Epithelial cell of proximal tubule (primary cell): ENCODE results near the gene DDX28. TPM values are rescaled to one million over a fixed set of nuclear protein-coding genes. Genes with fewer than 3 reads are reported as not detected.

Experiments used
- DNase-seq: peaks from one replicate; pipeline ENCODE4 v3.0.0-alpha.2; 2011; ENCODE audit warnings: low read depth
- H3K4me3 ChIP-seq: 2 replicates; pipeline ENCODE4 v1.5.1; 2011; ENCODE audit warnings: low read depth, mild to moderate bottlenecking, low read length
- CTCF ChIP-seq: conservative IDR thresholded peaks from 2 replicates; pipeline ENCODE4 v1.5.1; 2012; ENCODE audit warnings: low read depth, mild to moderate bottlenecking, low read length
- total RNA-seq: library from RNA; depleted of rRNA; stranded (reverse); fragments of >200 nt; gene quantifications from 2 replicates; pipeline ENCODE4 v1.2.3, GENCODE V29; 2015

The DDX28 gene
- total RNA-seq, 1 donor from 2014 or later = 5.3 TPM

- no peak for TF ChIP-seq CTCF
- no peak for DNase-seq
- H3K4me3 ChIP-seq = no peak overlapping the region
Measured at GRCh38 chr16:68068926-68069325, 45.9 kb upstream of the DDX28 start.

GRCh38 chr16:68066763-68067162 is 43.7 kb upstream of the DDX28 start:
- no peak overlapping the region for H3K4me3 ChIP-seq
- no peak for TF ChIP-seq CTCF

GRCh38 chr16:68065716-68066305 is 42.8 kb upstream of the DDX28 start:
- TF ChIP-seq CTCF = no peak
- DNase-seq = no peak
- no peak overlapping the region for H3K4me3 ChIP-seq

More at GRCh38 chr16:68066763-68067162, 43.7 kb upstream of the DDX28 start:
- no peak for DNase-seq

- TF ChIP-seq CTCF = peak; percentile 89
- no peak overlapping the region for H3K4me3 ChIP-seq
- no peak for DNase-seq
Measured at GRCh38 chr16:68064791-68065365, 41.8 kb upstream of the DDX28 start.

GRCh38 chr16:68062910-68063393 is 39.9 kb upstream of the DDX28 start:
- no peak overlapping the region for H3K4me3 ChIP-seq
- DNase-seq = no peak
- no peak for TF ChIP-seq CTCF

- no peak for TF ChIP-seq CTCF
- DNase-seq = no peak
- no peak overlapping the region for H3K4me3 ChIP-seq
Measured at GRCh38 chr16:68061396-68061795, 38.4 kb upstream of the DDX28 start.

GRCh38 chr16:68059804-68060203 is 36.8 kb upstream of the DDX28 start:
- TF ChIP-seq CTCF = no peak
- no peak overlapping the region for H3K4me3 ChIP-seq
- no peak for DNase-seq
